Stimulated activated CD8-positive, alpha-beta memory T cell treated with anti-CD3 and anti-CD28 coated beads, Interleukin-4, amount 100 ng/mL, for 1 hour (primary cell): ENCODE data around the gene CBFA2T3.

ENCODE experiments used
- DNase-seq, 2 donors: peaks; one replicate each; pipeline ENCODE4 v3.0.0-alpha.2; 2020; ENCODE audit warnings: low read depth in 2 of 2, low spot score in 1 of 2

CBFA2T3 gene

GRCh38 chr16:88844419-88845036 is 132.5 kb downstream of the CBFA2T3 start:
- no peak for DNase-seq

DNA sequence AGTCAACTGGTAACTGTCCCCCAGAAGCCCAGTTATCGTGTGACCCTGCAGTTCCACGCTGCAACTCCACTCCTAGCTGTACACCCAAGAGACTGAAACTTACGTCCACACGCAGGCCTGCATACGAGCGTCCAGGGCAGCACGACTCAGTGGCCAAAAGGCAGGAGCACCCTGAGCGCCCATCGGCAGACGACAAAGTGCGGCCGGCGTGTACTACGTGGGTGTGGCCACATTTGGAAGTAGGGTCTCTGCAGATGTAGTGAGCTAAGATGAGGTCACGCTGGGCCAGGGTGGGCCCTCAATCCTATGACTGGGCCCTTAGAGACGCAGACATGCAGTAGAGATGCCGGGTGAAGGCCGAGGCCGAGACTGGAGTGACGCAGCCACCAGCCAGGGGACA is 133.8 kb downstream of the CBFA2T3 start:
- DNase-seq: no peak

- no peak for DNase-seq
Observed at GRCh38 chr16:88842806-88843205, 134.2 kb downstream of the CBFA2T3 start.

- no peak for DNase-seq
Observed at GRCh38 chr16:88842308-88842756, 134.7 kb downstream of the CBFA2T3 start.

- DNase-seq: no peak
Observed at GRCh38 chr16:88841521-88842307, 135.3 kb downstream of the CBFA2T3 start.

DNA sequence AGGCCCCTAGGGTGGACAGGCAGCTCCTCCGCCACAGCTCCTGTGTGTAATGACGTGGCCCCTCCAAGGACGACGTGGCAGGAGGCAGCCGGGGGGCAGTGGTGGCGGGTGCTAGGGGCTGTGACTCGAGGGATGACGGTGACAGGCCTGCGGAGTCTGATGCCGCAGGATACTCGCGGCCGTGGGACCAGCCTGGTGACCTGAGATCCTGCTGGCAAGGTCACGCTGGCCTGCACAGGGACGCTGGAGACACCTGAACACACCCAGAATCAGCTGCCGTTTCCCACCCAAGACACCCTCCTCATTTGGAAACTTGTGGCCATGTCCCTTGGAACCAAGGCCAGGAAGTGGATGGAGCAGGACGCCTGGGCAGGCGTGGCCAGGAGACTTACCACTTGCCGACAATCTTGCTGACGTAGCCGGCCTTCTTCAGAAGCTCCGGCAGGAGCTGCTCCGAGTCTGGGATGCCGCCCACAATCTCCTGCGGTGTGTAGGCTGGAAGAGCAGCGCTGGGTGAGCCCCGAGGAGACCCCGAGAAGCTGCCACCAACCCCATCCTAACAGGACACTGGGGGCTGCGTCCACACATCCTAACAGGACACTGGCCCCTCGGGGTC is 136.3 kb downstream of the CBFA2T3 start:
- DNase-seq: no peak

DNA sequence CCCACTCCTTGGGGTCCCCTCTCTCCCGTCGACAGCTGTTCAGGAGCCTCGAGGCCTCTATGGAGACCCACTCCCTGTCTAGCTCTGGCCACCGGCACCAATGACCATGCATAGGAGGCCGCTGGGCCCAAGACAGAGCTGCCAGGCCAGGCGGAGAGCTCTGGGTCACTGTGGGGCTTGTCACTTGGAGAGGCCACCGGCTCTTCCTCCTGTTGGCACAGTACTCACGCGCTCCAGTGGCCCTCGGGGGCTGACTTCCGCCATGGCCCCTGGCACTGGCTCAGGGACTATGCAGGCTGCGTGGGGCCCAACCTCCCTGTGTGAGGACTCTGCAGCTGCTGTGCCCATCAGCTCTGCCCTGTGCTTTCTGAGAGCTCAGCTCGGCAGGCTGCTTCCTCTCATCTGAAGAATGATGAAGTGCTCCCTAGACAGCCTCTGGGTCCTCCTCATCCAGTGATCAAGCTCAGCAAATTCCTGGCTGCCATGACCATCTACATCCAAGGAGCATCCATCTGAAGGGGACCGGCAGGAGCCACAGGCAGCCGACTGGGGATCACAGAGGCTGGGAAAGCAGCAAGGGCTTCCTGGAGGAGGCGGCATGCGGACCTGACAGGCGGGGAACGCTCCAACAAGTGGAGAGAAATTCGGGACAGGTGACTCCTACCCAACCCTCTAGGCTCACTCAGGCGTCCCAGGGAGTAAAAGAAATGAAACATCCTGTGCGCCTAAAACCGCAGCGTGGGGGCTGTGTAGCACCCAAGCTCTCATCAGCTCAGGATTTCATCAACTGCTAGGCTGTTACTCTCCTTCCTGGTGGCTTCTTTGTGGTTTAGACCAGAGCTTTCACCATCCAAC is 137.0 kb downstream of the CBFA2T3 start:
- no peak for DNase-seq

DNA sequence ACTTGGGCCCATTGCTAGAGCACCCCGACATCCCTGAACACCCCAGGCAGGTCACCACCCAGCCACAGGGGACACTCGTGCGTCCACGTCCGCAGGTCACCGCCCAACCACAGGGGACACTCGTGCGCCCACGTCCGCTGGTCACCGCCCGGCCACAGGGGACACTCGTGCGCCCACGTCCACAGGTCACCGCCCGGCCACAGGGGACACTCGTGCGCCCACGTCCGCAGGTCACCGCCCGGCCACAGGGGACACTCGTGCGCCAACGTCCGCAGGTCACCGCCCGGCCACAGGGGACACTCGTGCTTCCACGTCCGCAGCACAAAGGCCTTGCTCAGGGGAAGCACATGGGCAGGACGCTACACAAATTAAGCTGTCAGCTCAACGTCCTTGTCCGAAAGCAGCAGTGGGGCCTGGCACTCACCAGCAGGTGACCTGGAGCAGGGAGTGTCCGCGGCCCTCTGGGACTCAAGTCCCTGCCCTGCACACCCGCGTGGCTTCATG is 137.9 kb downstream of the CBFA2T3 start:
- DNase-seq: no peak

GRCh38 chr16:88838566-88838965 is 138.4 kb downstream of the CBFA2T3 start:
- no peak for DNase-seq

DNA sequence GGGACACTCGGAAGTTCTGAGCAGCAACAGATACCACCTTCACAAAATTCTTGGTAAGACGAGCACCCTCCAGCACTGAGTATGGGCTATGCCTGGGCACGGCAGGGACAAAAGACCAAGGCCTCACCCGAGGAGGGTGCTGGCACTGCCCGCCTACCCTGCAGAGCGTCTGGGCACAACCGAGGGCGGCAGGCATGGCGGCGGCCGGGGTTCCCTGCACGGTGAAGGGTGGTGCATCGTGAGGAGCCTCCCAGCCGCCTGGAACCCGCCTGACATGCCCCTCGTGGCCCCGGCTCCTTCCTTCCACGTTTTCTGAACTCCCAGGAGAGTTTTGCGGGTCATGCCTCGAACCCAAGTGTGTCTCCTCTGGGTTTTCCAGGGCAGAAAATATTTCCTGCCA is 139.2 kb downstream of the CBFA2T3 start:
- no peak for DNase-seq

GRCh38 chr16:88836791-88837190 is 140.2 kb downstream of the CBFA2T3 start:
- DNase-seq: no peak

DNA sequence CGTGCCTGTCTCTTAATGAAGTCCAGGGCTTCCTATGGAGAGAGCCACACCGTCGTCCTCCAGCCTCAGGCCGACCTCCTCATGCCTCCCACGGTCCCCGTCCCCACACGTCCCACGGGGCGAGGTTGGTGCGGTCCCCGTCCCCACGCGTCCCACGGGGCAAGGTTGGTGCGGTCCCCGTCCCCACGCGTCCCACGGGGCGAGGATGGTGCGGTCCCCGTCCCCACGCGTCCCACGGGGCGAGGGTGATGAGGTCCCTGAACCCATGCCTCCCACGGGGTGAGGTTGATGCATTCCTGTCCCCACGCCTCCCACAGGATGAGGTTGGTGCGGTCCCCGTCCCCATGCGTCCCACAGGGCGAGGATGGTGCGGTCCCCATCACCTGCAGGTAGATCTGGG is 141.2 kb downstream of the CBFA2T3 start:
- no peak for DNase-seq

- DNase-seq: no peak
Observed at GRCh38 chr16:88835383-88835782, 141.6 kb downstream of the CBFA2T3 start.

- no peak for DNase-seq
Observed at GRCh38 chr16:88834670-88835069, 142.3 kb downstream of the CBFA2T3 start.

DNA sequence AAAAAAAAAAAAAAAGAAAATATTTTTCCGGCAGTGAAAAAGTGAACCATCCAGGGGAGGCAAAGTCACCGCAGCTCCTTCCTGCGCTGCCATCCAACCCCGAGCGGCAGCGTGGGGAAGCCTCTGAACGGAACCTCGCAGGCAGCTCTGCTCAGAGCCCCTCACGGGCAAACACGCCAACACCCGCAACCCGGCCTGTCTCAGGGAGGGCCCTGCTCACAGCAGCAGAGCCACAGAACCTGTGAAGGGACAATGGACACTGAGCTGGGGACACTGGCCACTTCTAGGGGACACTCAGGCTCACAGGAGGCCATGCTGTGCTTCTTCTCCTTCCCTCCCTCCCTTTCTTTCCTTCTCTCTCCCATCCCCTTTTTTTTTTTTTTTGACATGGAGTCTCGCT is 143.9 kb downstream of the CBFA2T3 start:
- no peak for DNase-seq

DNA sequence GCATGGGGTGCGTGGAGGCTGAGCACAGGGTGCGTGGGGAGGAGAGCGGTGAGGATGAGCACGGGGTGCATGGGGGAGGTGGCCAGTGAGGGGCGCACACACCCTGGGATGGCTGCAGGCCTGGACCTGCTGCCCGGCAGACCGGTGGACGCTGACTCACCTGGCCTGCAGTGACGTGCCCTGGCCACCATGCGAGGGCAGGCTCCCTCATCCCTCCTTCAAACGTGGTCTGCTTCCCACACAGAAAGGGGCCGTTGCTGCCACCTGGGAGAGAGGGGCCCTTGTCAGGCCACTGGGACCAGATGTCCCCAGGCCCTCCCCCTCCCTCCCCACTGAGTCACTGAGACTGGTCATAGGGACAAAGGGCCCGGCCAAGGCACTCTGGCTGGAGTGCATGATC is 145.2 kb downstream of the CBFA2T3 start:
- DNase-seq: no peak

- no peak for DNase-seq
Observed at GRCh38 chr16:88830783-88831182, 146.2 kb downstream of the CBFA2T3 start.

DNA sequence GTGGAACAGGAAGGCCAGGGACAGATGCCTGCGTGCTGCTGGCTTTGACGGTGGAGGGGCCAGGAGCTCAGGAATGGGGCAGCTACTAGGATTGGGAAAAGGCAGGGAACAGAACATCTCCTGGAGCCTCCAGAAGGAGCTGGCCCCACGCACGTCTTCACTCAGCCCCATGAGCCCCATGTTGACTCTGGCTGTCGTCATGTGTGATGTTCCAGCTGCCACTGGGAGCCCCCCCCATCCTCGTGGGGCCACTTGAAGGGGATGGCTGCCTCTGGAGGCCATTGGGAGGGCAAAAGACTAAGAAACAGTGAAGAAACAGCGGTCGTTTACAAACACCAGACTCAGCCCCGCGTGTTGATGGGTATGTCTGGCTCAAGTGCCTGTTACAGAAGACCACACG is 146.7 kb downstream of the CBFA2T3 start:
- no peak for DNase-seq

- DNase-seq: no peak
Observed at GRCh38 chr16:88828711-88829110, 148.3 kb downstream of the CBFA2T3 start.

DNA sequence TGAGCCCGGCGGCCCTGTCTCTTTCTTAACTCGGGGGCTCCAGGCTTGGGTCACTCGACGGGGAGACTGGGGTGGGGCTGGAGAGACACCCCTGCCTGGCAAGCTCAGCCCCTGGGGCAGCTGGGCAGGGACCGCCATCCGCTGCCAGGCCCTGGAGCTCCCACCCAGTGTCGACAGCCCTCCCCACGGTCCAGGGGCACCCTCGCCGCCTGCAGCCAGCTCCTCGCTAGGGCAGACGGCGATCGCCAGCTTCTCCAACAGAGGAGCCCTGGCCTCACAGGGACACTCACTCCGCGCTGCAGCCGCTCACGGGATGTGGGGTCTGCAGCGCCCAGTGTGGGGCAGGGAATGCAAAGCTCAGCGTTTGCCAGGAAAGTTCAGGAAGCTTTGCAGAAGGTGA is 149.3 kb downstream of the CBFA2T3 start:
- no peak for DNase-seq
